ENCODE measurements around the gene ACVR2A.

The ACVR2A gene

GRCh38 chr2:147844697-147845410 is at the start of gene ACVR2A:
ACVR2A (plus strand) TSS chr2:147845029; CDS start chr2:147845153, 124 bp downstream.
- no peak for DNase-seq (ENCODE audit: low read depth)

DNA sequence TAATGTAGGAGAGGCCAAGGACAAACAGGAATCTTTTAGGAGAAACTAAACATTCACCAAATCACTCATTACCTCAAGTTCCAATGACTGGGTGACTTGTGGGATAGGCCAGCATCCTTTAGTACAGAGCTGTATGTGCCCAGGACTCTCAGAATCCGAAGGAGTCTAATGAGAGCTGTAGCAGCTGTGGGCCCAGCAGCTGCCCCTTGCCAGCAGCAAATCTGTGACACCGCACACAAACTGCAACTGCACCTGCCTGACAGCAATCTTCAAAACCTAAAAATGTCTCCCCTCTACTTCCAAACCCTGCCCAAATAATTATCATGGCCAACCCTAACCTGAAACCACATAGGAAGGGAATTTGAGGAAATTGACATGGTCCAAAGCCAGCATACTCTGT is 44.5 kb upstream of the ACVR2A start:
- no peak for DNase-seq (ENCODE audit: low read depth)

DNA sequence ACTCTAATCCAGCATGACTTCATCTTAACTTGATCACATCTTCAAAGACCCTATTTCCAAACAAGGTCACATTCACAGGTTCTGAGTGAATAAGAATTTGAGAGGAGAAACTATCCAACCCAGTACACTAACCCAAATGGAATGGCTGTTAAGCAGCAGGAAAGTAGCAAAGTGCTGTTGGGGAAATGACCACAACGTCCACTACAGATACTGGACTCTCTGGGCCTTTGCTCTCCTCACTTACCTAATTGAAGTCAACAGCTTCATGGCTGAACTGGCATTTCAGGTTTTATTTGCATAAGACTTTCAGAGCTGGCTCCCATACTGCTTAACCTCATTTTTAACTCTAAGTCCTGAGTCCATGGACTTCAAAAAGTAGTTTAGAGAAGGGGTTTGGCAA is 38.0 kb upstream of the ACVR2A start:
- DNase-seq (ENCODE audit: low read depth): no peak

GRCh38 chr2:147808520-147808919 is 36.3 kb upstream of the ACVR2A start:
- DNase-seq (ENCODE audit: low read depth): no peak

DNA sequence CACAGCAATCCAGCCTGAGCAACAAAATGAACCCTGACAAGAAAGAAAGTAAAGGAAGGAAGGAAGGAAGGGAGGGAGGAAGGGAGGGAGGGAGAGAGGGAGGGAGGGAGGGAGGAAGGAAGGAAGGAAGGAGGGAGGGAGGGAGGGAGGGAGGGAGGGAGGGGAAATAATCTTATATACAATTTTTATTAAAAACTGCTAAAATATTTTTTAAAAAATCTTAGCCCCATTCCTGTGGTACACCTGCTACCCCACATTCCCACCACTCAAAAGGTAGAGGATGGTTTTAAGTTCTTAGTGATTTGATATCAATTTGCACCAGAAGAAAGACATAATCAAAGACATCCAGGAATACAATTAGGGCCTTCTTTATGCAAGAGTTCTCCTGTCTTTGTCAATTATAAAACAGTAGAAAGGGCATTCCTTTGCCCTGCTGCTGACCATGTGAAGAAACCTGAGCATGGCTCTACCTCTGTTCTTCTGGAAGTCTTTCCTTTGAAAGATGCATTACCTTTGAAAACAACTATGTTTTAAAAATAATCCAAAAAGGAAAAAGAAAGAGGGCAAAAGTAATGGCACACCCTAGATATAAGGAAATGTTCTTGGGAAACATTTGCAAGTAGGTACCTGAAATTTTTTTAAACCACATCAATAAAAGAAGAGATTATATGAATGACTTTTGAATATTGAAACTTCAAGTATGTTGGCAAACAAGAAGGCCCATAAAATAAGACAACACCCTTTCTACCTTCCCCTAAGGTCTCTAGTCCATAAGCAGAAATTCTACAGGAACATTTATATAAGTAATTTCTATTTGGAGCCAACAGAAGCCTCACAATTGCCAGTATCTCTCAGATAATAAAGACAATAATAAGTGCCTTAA is 33.7 kb upstream of the ACVR2A start:
- no peak for DNase-seq (ENCODE audit: low read depth)

DNA sequence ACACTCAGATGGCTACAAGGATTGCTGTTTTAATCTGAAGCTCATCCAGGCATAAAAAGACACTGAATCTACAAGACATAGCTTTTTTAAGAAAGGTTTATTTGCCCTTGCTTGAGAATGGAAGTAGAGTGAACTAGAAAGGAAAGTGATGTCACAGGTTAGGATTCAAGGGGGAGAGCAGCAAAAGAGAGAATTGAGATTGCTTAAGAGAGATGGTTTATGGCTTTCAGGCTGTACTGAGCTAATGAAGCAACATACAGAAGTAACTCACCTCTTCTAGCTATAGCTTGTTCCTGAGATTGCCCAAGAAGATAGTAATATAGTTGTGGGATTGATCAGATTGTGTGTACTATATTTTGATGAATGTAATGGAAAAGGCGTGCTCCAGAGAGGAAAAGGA is 26.1 kb upstream of the ACVR2A start:
- no peak for DNase-seq (ENCODE audit: low read depth)

- DNase-seq (ENCODE audit: low read depth): no peak
Measured at GRCh38 chr2:147824620-147825019, 20.2 kb upstream of the ACVR2A start.

GRCh38 chr2:147826278-147827087 is 18.3 kb upstream of the ACVR2A start:
- DNase-seq (ENCODE audit: low read depth): no peak

DNA sequence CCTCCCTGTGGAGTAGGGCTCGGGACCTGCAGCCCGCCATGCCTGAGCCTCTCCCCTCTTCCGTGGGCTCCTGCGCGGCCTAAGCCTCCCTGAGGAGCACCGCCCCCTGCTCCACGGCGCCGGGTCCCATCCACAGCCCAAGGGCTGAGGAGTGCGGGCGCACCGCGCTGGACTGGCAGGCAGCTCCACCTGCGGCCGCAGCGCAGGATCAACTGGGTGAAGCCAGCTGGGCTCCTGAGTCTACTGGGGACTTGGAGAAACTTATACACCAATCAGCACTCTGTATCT is 17.8 kb upstream of the ACVR2A start:
- DNase-seq (ENCODE audit: low read depth): no peak

GRCh38 chr2:147829106-147829505 is 15.7 kb upstream of the ACVR2A start:
- DNase-seq (ENCODE audit: low read depth): no peak

DNA sequence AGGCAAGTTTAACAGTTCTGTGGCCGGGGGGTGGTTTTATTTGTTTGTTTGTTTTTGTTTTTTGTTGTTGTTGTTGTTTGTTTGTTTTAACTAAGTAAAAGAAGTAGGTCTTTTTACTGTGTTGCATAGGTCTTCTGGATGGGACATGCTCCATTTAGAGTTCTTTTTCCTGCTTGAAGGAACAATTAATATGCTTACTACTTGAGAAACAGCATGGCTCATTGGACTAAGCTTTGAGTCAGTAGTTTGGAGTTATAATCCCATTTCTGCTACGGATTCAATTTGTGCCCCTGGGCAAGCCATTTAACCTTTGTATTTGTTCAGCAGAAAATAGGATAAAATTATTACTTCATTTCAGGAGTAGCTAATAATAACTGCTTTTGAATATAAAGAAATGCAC is 8.7 kb upstream of the ACVR2A start:
- DNase-seq (ENCODE audit: low read depth): no peak

DNA sequence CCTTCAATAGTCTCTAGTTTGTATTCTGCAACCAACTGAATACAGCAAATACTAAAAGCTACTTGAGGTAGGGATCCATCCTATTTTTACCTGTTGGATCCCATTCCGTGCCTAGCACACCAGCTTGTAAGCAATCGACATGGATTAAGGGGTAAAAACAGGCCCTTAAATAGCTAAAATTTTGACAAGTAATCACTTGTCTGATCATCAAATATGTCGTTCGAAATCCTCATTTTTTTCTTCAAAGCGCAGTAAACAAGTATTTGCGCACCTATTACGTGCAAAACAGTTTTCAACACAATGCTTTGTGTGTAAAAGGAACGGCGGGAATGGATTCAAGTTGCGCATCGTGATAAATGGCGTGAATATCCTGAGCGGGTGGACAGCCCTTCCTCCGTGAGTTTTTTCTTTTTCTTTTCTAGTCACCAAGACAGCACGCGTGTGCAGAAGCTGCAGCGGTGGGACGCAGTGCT is 1.4 kb upstream of the ACVR2A start:
- DNase-seq (ENCODE audit: low read depth): no peak

- no peak for DNase-seq (ENCODE audit: low read depth)
Measured at GRCh38 chr2:147843864-147844696, 749 bp upstream of the ACVR2A start.

GRCh38 chr2:147845411-147845971 is 662 bp downstream of the ACVR2A start:
- DNase-seq (ENCODE audit: low read depth): no peak

GRCh38 chr2:147846412-147847081 is 1.7 kb downstream of the ACVR2A start:
- DNase-seq (ENCODE audit: low read depth): no peak

DNA sequence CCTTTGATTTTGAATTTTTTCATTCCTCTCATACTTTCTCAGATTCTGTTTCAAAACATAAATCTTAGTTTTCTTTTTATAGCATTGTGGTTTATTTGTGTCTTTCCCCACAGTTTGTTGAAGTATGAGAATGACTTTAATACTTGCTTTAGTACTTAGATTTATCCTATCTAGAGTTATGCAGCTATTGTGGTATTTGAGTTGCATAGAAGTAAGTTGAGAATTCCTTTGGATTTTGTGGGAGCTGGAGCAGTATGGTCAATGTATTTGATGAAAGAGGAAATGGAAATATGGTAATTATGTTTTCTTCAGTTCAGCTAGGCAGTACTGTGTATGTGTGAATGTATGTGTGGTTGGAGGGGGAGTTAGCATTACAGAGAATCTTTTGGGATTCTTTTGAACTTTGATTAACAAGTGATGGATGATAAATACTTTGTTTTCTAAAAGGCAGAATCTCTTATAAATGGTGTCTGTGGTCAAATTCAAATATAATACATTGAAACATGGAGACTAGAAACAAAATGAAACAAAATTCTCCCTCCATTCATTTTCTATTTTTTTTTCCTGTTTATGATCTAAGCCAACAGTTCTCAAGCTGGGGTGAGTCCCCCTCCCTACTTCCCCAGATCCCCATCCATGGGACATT is 3.0 kb downstream of the ACVR2A start:
- no peak for DNase-seq (ENCODE audit: low read depth)

DNA sequence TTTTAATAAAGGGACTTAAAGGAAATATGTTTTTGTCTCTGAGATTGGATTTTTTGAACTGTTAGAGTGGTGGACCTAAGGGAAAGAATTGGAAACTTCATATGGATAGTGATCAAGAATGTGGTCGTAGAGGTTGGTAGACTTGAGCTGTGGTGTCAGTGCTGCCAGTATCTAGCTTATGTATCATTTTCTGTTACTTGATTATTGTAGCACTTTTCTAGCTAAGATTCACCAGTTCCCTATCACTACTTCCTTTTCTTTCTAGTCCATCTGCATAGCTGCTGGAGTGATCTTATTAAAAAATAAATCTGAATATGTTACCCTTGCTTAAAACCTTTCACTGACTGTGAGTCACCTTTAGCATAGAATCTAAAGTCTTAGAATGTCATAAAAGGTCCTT is 6.0 kb downstream of the ACVR2A start:
- DNase-seq (ENCODE audit: low read depth): no peak

DNA sequence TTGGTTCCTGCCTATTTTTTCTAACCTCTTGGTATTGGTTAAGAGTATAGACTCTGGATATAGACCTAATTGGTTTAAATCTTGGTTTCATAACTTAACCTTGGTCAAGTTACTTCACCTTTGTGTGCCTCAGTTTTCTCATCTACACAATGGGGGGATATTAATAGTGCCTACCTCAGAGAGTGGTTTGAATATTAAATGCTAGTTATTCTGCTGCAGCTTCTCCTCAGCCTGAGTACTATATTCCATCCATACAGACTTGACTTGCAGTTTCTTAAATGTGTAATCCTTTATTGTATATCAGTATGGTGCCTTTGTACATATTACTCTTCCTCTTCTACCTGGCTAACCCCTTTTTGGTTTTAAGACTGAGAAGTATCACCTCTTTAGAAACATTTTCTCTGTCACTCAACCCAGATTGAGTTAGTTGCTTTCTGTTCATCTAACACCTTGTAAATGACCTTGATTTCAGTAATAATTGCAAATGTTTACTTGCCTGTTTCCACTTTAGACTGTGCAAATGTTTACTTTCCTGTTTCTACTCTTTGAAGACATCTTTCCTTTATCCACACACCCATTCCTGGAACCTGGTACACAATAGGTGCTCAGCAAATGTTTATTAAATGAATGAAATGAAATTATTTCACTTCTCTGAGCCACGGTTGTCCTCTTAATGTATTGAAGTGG is 6.6 kb downstream of the ACVR2A start:
- no peak for DNase-seq (ENCODE audit: low read depth)

- DNase-seq (ENCODE audit: low read depth): no peak
Measured at GRCh38 chr2:147854557-147855134, 9.8 kb downstream of the ACVR2A start.
